ENCODE measurements around the gene IQGAP3. TPM values are rescaled to one million over a fixed set of nuclear protein-coding genes. Genes with fewer than 3 reads are reported as not detected.

Gene IQGAP3
- total RNA-seq, 4 donors from 2014 or later, result 1.7 to 9.4 (median 2.9) TPM

DNA sequence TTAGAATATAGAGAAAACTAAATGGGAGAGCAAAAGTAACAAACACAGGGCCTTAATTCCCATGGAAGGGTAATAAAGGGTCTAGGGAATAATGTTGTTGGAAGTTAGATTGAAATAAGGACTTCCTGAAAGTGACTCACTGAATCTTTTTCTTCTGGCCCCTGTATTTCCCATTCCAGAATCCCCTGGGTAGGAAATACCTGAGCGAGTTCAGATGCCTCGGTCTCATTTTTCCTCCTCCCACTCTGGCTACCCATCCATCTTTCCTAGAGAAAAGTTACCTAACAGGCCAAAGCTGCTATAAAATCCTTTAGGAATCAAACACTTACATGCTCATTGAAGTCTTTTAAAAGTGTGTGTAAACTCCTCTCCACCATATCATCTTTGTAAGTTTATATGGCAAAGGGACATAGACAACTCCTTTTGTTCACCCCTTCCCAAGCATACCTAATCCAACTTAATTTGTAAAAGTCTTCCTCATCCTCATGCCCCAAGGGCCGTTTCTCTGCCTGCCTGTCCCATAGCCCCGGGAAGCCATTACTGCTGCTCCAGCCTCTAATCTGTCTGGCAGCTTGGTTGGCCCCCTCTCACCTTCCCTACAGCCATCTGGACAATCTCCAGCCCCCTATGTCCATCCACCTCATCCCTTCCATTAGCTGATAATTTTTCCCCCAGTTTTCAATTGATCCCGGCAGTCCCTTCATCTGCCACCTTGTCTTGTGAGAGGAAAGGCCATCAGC lies 68.5 kb downstream of the IQGAP3 start:
- peak; percentile 10 for DNase-seq
- in situ Hi-C loops (cut with MboI; ENCODE audit: low pct_ligation_motif_present in 1 of 4, low pct_unique_long_range_greater_than_20kb in 1 of 4, low sequenced_read_pairs in 3 of 4) (loop anchor here in 1 of 4 donors (5.0 kb wide), 1 partner anchor 47 kb away; no protein-coding TSS in a partner anchor), intact Hi-C loops (cut with DNase I; ENCODE audit: low total_unique reads) (loop anchor here (2.0 kb wide), 1 partner anchor 47 kb away; no protein-coding TSS in a partner anchor)
- 55 to 60% methylated on average over 3 to 5 of the region's 5 CpGs for WGBS, 2 donors (ENCODE audit: low coverage in 1 of 2)
- no peaks in the 10 kb centered on the region for H3K36me3 ChIP-seq
- no peaks in the 10 kb centered on the region for H3K9me3 ChIP-seq
- H3K27me3 ChIP-seq, result no peaks in the 10 kb centered on the region
- H3K4me3 ChIP-seq, result no peak overlapping the region
- H3K27ac ChIP-seq, result peak overlapping the region; percentile 99 to 100 (median 100)
- TF ChIP-seq EP300 (IDR thresholded peaks at IDR 0.05; ENCODE audit: low read depth), result no peak
- TF ChIP-seq, protein P1, sequence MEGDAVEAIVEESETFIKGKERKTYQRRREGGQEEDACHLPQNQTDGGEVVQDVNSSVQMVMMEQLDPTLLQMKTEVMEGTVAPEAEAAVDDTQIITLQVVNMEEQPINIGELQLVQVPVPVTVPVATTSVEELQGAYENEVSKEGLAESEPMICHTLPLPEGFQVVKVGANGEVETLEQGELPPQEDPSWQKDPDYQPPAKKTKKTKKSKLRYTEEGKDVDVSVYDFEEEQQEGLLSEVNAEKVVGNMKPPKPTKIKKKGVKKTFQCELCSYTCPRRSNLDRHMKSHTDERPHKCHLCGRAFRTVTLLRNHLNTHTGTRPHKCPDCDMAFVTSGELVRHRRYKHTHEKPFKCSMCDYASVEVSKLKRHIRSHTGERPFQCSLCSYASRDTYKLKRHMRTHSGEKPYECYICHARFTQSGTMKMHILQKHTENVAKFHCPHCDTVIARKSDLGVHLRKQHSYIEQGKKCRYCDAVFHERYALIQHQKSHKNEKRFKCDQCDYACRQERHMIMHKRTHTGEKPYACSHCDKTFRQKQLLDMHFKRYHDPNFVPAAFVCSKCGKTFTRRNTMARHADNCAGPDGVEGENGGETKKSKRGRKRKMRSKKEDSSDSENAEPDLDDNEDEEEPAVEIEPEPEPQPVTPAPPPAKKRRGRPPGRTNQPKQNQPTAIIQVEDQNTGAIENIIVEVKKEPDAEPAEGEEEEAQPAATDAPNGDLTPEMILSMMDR (IDR thresholded peaks at IDR 0.05), result peak in 1 of 5 experiments; percentile 3
- H3K4me1 ChIP-seq, result peaks cover 45 to 67% (median 54%) of the 10 kb centered on the region in 4 donors

DNA sequence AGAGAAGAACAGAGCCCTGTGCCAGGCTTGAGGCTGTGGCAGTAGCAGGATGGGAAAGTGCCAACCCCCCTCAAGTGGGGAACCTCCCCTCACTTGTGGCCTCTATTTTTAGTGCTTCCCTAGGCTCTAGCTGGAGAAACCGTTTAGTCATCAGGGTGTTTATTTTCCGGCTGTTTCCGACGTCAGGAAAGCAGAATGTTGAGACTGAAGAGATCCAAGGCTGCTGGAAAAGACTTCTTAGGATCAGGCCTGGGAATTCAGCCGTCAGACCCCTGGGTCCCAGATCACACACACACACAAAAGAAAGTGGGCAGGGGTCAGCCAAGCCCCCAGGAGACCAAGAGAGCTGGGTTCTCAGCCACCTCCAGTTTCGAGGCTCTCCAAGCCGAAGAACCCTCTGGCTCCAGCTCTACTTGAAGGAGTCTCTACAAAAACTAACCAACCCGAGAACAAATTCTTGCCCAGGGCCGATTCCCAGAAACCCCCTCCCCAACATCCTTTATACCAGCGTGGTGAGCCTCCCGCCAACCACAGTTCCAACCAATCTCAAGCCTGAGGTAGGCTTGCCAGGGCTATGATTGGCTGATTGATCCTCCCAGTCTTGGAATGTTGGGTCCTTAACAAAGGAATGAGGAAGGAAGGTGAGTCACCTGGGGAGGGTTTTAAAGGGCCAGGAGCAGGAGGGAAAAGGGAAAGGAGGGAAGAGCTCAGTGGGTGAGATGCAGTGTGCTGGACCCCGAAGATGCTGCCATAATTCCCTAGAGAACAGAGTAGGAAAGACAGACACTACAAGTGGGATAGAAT lies 69.3 kb downstream of the IQGAP3 start:
- peak; percentile 74 for DNase-seq
- peak overlapping the region in 1 of 4 donors; percentile 7 for H3K4me3 ChIP-seq
- in situ Hi-C loops (cut with MboI; ENCODE audit: low pct_ligation_motif_present in 1 of 4, low pct_unique_long_range_greater_than_20kb in 1 of 4, low sequenced_read_pairs in 3 of 4) (loop anchor here in 1 of 4 donors (5.0 kb wide), 1 partner anchor 46 kb away; no protein-coding TSS in a partner anchor), intact Hi-C loops (cut with DNase I; ENCODE audit: low total_unique reads) (no loop called here)
- H3K27ac ChIP-seq, result peak overlapping the region; percentile 99 to 100 (median 100)
- no peaks in the 10 kb centered on the region for H3K36me3 ChIP-seq
- TF ChIP-seq, protein P1 (IDR thresholded peaks at IDR 0.05), result no peak
- TF ChIP-seq POLR2A (IDR thresholded peaks at IDR 0.05), result peak; percentile 49
- TF ChIP-seq POLR2AphosphoS5 (IDR thresholded peaks at IDR 0.05), result peak; percentile 85 to 86 (median 85)
- peak; percentile 86 for TF ChIP-seq EP300 (IDR thresholded peaks at IDR 0.05; ENCODE audit: low read depth)
- no peaks in the 10 kb centered on the region for H3K27me3 ChIP-seq
- WGBS, 2 donors (ENCODE audit: low coverage in 1 of 2), result 15 to 33% methylated on average over 4 to 12 of the region's 12 CpGs
- H3K9me3 ChIP-seq, result no peaks in the 10 kb centered on the region
- peaks cover 44 to 67% (median 56%) of the 10 kb centered on the region in 4 donors for H3K4me1 ChIP-seq

DNA sequence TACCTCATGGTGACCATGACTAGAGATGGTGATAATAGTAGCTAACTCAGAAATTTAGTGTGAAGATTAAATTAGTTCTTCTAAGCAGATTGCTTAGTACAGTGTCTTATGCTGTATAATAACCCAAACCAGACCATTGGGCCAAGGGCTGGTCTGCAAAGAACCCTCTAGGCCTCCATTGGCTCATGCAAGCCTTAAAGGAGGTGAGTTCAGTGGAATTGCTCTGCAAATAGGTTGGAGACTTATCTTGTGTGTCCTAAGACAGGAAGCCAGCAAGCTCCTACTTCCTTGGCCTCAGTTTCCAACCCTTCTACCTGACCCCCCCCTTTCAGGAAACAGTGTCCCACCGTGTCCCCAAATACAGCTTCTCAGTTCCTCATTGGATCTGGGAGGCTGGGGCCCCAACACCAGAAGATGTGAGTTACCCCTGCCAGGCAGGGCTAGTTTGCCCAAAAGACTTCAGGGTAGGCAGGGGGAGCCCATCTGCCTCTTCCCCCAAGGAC lies 69.9 kb downstream of the IQGAP3 start:
- DNase-seq, result no peak
- peaks cover 44 to 67% (median 60%) of the 10 kb centered on the region in 4 donors for H3K4me1 ChIP-seq
- H3K27me3 ChIP-seq, result no peaks in the 10 kb centered on the region
- no peak for TF ChIP-seq POLR2A (IDR thresholded peaks at IDR 0.05)
- H3K4me3 ChIP-seq, result no peak overlapping the region
- H3K27ac ChIP-seq, result peak overlapping the region; percentile 99 to 100 (median 100)
- no peaks in the 10 kb centered on the region for H3K9me3 ChIP-seq
- 33% methylated on average over 1 of the region's 1 CpG; no CpG with 5 or more reads in 1 of the 2 donors for WGBS, 2 donors (ENCODE audit: low coverage in 1 of 2)
- no peaks in the 10 kb centered on the region for H3K36me3 ChIP-seq
- intact Hi-C loops (cut with DNase I; ENCODE audit: low total_unique reads), result no loop called here
- in situ Hi-C loops (cut with MboI; ENCODE audit: low pct_ligation_motif_present in 1 of 4, low pct_unique_long_range_greater_than_20kb in 1 of 4, low sequenced_read_pairs in 3 of 4), result loop anchor here in 1 of 4 donors (5.0 kb wide), 1 partner anchor 45 kb away; no protein-coding TSS in a partner anchor

DNA sequence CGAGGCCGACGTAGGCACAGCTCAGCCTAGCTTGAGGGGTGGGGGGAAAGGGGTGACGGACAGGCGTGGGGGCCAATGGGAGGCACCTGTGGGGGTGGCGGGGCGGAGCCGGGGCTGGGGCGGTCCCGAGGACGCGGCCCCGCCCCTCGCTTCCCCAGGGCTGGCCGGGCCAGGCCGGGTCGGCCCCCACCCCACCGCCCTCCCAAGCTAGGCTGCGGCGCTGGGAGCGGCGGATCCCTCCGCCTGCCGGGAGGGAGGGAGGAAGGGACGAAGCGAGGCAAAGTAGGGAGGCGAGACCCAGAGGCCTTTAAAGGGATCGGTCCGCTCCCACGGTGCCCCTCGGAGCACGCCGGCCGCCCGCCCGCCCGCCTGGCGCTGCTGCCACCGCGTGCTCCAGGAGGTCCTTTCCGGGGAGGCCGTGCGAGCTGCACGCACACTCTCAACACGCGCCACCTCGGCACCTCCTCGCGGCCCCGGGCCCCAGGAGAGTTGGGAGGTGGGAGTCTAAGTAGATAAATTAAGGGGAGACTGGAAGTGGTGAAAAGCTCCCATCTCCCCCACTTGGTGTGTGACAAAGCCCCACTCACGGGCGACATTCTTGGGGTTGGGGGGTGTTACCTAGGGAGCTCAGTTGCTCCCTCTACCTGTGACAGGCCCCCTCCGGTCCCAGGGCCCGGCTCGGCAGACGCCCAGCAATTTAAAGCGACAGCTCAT lies 71.4 kb downstream of the IQGAP3 start:
- 0% methylated on average over 38 of the region's 57 CpGs; no CpG with 5 or more reads in 1 of the 2 donors for WGBS, 2 donors (ENCODE audit: low coverage in 1 of 2)
- in situ Hi-C loops (cut with MboI; ENCODE audit: low pct_ligation_motif_present in 1 of 4, low pct_unique_long_range_greater_than_20kb in 1 of 4, low sequenced_read_pairs in 3 of 4) (loop anchor here in 1 of 4 donors (5.0 kb wide), 1 partner anchor 44 kb away; no protein-coding TSS in a partner anchor), intact Hi-C loops (cut with DNase I; ENCODE audit: low total_unique reads) (no loop called here)
- DNase-seq, result peak; percentile 96
- H3K27ac ChIP-seq, result peak overlapping the region; percentile 99 to 100 (median 100)
- no peaks in the 10 kb centered on the region for H3K9me3 ChIP-seq
- TF ChIP-seq EP300 (IDR thresholded peaks at IDR 0.05; ENCODE audit: low read depth) (peak; percentile 23), POLR2AphosphoS5 (IDR thresholded peaks at IDR 0.05) (peak; percentile 95 to 99 (median 99)), POLR2A (IDR thresholded peaks at IDR 0.05) (peak; percentile 97)
- TF ChIP-seq, protein P1 (IDR thresholded peaks at IDR 0.05), result peak; percentile 35 to 73 (median 56)
- H3K36me3 ChIP-seq, result no peaks in the 10 kb centered on the region
- peaks cover 59 to 79% (median 72%) of the 10 kb centered on the region in 4 donors for H3K4me1 ChIP-seq
- H3K4me3 ChIP-seq, result peak overlapping the region; percentile 84 to 98 (median 92)
- no peaks in the 10 kb centered on the region for H3K27me3 ChIP-seq

Measured in transverse colon (tissue), 4 donors.